HepG2 (cell line): Measurements from ENCODE around the gene SYNE1. TPM values are rescaled to one million over a fixed set of nuclear protein-coding genes. Genes with fewer than 3 reads are reported as not detected.

Experiments
- ARHGAP35 ChIP-seq: sonication (generic); formaldehyde crosslinking; IDR thresholded peaks from 2 replicates; pipeline ENCODE4 v1.9.0; 2022; ENCODE audit warnings: mild to moderate bottlenecking, inconsistent platforms, moderate library complexity, missing genetic modification reagents, borderline replicate concordance
- CHCHD3 ChIP-seq: sonication (generic); formaldehyde crosslinking; IDR thresholded peaks from 2 replicates; pipeline ENCODE4 v1.8.0; 2022; ENCODE audit warnings: mild to moderate bottlenecking, missing genetic modification reagents, moderate library complexity
- HES4 ChIP-seq: sonication (generic); formaldehyde crosslinking; IDR thresholded peaks from 2 replicates; pipeline ENCODE4 v1.9.0; 2021; ENCODE audit warnings: mild to moderate bottlenecking, missing genetic modification reagents, borderline replicate concordance
- HMG20A ChIP-seq: IDR thresholded peaks from 2 replicates; pipeline ENCODE4 v1.6.1; 2016; ENCODE audit warnings: borderline replicate concordance
- KAT8 ChIP-seq: IDR thresholded peaks from 2 replicates; pipeline ENCODE4 v1.6.1; 2016; ENCODE audit warnings: missing genetic modification reagents, missing compliant biosample characterization
- NFAT5 ChIP-seq: sonication (generic); formaldehyde crosslinking; IDR thresholded peaks from 2 replicates; pipeline ENCODE4 v1.4.0; 2020; ENCODE audit warnings: missing genetic modification reagents
- NONO ChIP-seq, 2 experiments: fragments of 450-650 bp in 1 of 2; sonication (generic) in 1 of 2; formaldehyde crosslinking in 1 of 2; IDR thresholded peaks in 1 of 2; conservative IDR thresholded peaks in 1 of 2; 2 replicates each; pipeline versions ENCODE4 v1.6.1 to v1.8.0; 2017 to 2022; ENCODE audit warnings: mild to moderate bottlenecking in 1 of 2, missing genetic modification reagents in 1 of 2, moderate library complexity in 1 of 2
- PLSCR1 ChIP-seq: sonication (generic); formaldehyde crosslinking; IDR thresholded peaks from 2 replicates; pipeline ENCODE4 v1.5.0; 2020; ENCODE audit warnings: missing genetic modification reagents, mild to moderate bottlenecking, borderline replicate concordance
- RBM22 ChIP-seq: fragments of 200-400 bp; formaldehyde crosslinking; optimal IDR thresholded peaks from 2 replicates; pipeline ENCODE3; 2017; ENCODE audit warnings: mild to moderate bottlenecking, low read length, moderate library complexity
- SNAI1 ChIP-seq: sonication (generic); formaldehyde crosslinking; IDR thresholded peaks from 2 replicates; pipeline ENCODE4 v1.5.0; 2020; ENCODE audit warnings: mild to moderate bottlenecking, missing genetic modification reagents, borderline replicate concordance
- ZFP37 ChIP-seq: sonication (generic); formaldehyde crosslinking; IDR thresholded peaks from 2 replicates; pipeline ENCODE4 v1.4.0; 2020; ENCODE audit warnings: missing genetic modification reagents, borderline replicate concordance
- ZNF253 ChIP-seq: sonication (generic); formaldehyde crosslinking; IDR thresholded peaks from 2 replicates; pipeline ENCODE4 v1.8.0; 2022; ENCODE audit warnings: mild to moderate bottlenecking, missing genetic modification reagents, borderline replicate concordance
- ZNF329 ChIP-seq: sonication (generic); formaldehyde crosslinking; IDR thresholded peaks from 2 replicates; pipeline ENCODE4 v1.9.0; 2021; ENCODE audit warnings: low read depth, mild to moderate bottlenecking, missing genetic modification reagents
- ZNF367 ChIP-seq: sonication (generic); formaldehyde crosslinking; IDR thresholded peaks from 2 replicates; pipeline ENCODE4 v1.4.0; 2020; ENCODE audit warnings: missing genetic modification reagents, borderline replicate concordance
- ZNF432 ChIP-seq: sonication (generic); formaldehyde crosslinking; IDR thresholded peaks from 2 replicates; pipeline ENCODE4 v1.5.0; 2020; ENCODE audit warnings: missing genetic modification reagents, mild to moderate bottlenecking, borderline replicate concordance
- ZNF644 ChIP-seq: IDR thresholded peaks from 2 replicates; pipeline ENCODE4 v1.6.1; 2016; ENCODE audit warnings: low read depth
- ZNF724P ChIP-seq: sonication (generic); formaldehyde crosslinking; IDR thresholded peaks from 2 replicates; pipeline ENCODE4 v1.8.0; 2022; ENCODE audit warnings: missing genetic modification reagents, borderline replicate concordance
- ZNF784 ChIP-seq: sonication (generic); formaldehyde crosslinking; IDR thresholded peaks from 2 replicates; pipeline ENCODE4 v1.5.1; 2020; ENCODE audit warnings: missing genetic modification reagents, mild to moderate bottlenecking, borderline replicate concordance
- polyA plus RNA-seq, 8 experiments: library from polyadenylated mRNA; depleted of rRNA in 3 of 8; stranded (reverse) in 7 of 8; unstranded in 1 of 8; fragments of >200 nt; fragmentation: Illumina TruSeq in 4 of 8; extraction: Trizol in 4 of 8; gene quantifications; 2 replicates each; pipeline versions ENCODE4 v1.2.1 to v1.2.3, GENCODE V29; 2011 to 2016; ENCODE audit warnings: low read depth in 4 of 8, missing spikeins in 1 of 8, mixed read lengths in 1 of 8; ENCODE audit not compliant: insufficient read depth in 1 of 8
- total RNA-seq, 5 experiments: library from RNA; depleted of rRNA; stranded (reverse); fragments of >200 nt; fragmentation: Illumina TruSeq; extraction: Trizol; gene quantifications; 2 replicates each; pipeline ENCODE4 v1.2.3, GENCODE V29; 2016; ENCODE audit warnings: low read depth in 1 of 5

SYNE1 gene
- total and polyA plus RNA-seq, 2 of the 13 experiments (the other 11 are each of a cell fraction or from before 2014, with no cell fraction given), result 5.5 to 15.9 TPM

DNA sequence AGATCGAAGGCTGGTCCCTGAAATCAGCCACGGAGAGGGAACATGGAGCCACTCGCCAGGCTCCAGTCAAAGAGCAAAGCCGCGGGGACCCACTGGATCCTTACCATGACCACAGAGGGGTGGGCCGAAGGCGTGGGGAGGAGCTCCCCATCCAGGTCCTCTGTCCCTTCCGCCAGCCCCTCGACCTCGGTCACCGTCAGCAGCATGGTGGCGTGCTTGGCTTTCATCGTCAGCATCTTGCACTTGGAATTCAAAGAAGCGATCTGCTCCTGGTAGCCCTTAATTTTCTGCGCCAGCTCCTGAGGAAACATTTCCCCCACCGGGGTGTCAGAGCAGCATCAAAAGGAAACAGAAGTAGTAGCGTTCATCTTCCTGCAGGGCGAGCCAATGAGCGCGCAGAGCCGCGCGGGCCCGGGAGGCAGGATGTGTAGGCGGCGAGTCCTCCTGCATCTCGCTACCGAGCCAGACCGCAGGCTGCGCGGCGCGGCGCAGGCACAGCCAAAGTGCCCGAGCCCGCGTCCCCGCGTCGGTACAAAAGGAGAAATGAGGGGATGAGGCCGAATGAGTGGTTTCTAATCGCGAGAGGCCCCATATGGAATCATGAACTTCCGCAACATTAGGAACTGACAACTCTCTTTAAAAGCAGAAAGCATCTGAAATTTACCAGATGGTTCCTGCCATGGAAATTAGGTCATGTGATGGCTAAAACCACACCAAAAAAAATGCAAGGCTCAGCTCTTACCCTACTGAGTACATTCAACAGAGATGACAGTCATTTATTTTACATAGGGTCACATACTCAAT lies 335.2 kb downstream of the SYNE1 start (continued):
- TF ChIP-seq PLSCR1 (CRISPR knock-in tag), result no peak
- no peak; the same call in 1 of the 2 replicates for TF ChIP-seq ZNF367 (CRISPR knock-in tag)
- TF ChIP-seq ARHGAP35 (CRISPR knock-in tag), result no peak
- TF ChIP-seq NONO (IDR thresholded peaks at IDR 0.05), result no peak
- peak; percentile 72; the same call in 1 of the 2 replicates for TF ChIP-seq NONO (CRISPR knock-in tag; conservative IDR thresholded peaks at IDR 0.05)
- TF ChIP-seq CHCHD3 (CRISPR knock-in tag), result no peak
- TF ChIP-seq NFAT5 (CRISPR knock-in tag), result no peak
- TF ChIP-seq ZNF329, result no peak; the same call in 1 of the 2 replicates
- TF ChIP-seq HMG20A, result no peak
- TF ChIP-seq KAT8, result 0 out of 2 replicates have a peak, but pooled peaks have one; percentile 54
- TF ChIP-seq ZNF784 (CRISPR knock-in tag), result peak; percentile 92; the same call in 1 of the 2 replicates
- no peak; the same call in 1 of the 2 replicates for TF ChIP-seq HES4 (CRISPR knock-in tag)
- TF ChIP-seq ZFP37 (CRISPR knock-in tag), result no peak
- no peak for TF ChIP-seq RBM22
- peak; percentile 49; the same call in 1 of the 2 replicates for TF ChIP-seq SNAI1 (CRISPR knock-in tag)
- TF ChIP-seq ZNF724P, result no peak
- TF ChIP-seq ZNF253, result no peak
- TF ChIP-seq ZNF432 (CRISPR knock-in tag), result no peak
- TF ChIP-seq ZNF644 (CRISPR knock-in tag), result no peak
